Hepatocyte (in vitro differentiated cells): ENCODE measurements around the gene ADAMTS2. TPM values are rescaled to one million over a fixed set of nuclear protein-coding genes. Genes with fewer than 3 reads are reported as not detected.

Experiments used
- DNase-seq: peaks from one replicate; pipeline ENCODE4 v3.0.0-alpha.2; 2016; ENCODE audit warnings: low spot score
- H2AFZ ChIP-seq: fragments of 200-600 bp; sonication (generic); 2 replicates; pipeline ENCODE4 v1.6.0; 2016; ENCODE audit warnings: antibody characterized with exemption, mild to moderate bottlenecking
- H3K27ac ChIP-seq: fragments of 200-600 bp; sonication (generic); 2 replicates; pipeline ENCODE4 v1.5.1; 2016; ENCODE audit warnings: mild to moderate bottlenecking
- H3K27me3 ChIP-seq: fragments of 200-600 bp; sonication (generic); 2 replicates; pipeline ENCODE4 v1.6.1; 2016
- H3K36me3 ChIP-seq: fragments of 200-600 bp; sonication (generic); replicated peaks from 2 replicates; pipeline ENCODE4 v1.5.1; 2016; ENCODE audit warnings: low read depth; ENCODE audit not compliant: insufficient read depth
- H3K4me1 ChIP-seq: fragments of 200-600 bp; sonication (generic); 2 replicates; pipeline ENCODE4 v1.5.1; 2016; ENCODE audit warnings: mild to moderate bottlenecking, moderate library complexity; ENCODE audit not compliant: insufficient read depth
- H3K4me2 ChIP-seq: fragments of 200-600 bp; sonication (generic); 2 replicates; pipeline ENCODE4 v1.6.0; 2016
- H3K4me3 ChIP-seq: fragments of 200-600 bp; sonication (generic); 2 replicates; pipeline ENCODE4 v1.5.1; 2016; ENCODE audit warnings: mild to moderate bottlenecking
- H3K79me2 ChIP-seq: fragments of 200-600 bp; sonication (generic); 2 replicates; pipeline ENCODE4 v1.6.0; 2017; ENCODE audit warnings: mild to moderate bottlenecking
- H3K9me2 ChIP-seq: fragments of 200-600 bp; sonication (generic); replicated peaks from 2 replicates; pipeline ENCODE4 v1.6.0; 2017; ENCODE audit warnings: mild to moderate bottlenecking; ENCODE audit not compliant: insufficient read depth
- H3K9me3 ChIP-seq: fragments of 200-600 bp; sonication (generic); 2 replicates; pipeline ENCODE4 v1.5.1; 2016; ENCODE audit warnings: low read depth, mild to moderate bottlenecking
- H4K20me1 ChIP-seq: fragments of 200-600 bp; sonication (generic); 2 replicates; pipeline ENCODE4 v1.6.0; 2016; ENCODE audit warnings: mild to moderate bottlenecking; ENCODE audit not compliant: insufficient read depth, poor library complexity, severe bottlenecking
- EZH2 ChIP-seq: fragments of 200-600 bp; sonication (generic); IDR thresholded peaks from 2 replicates; pipeline ENCODE4 v1.6.1; 2016; ENCODE audit warnings: antibody characterized with exemption, mild to moderate bottlenecking, borderline replicate concordance
- EZH2phosphoT487 ChIP-seq: fragments of 200-600 bp; sonication (generic); IDR thresholded peaks from one replicate; pipeline ENCODE4 v1.6.1; 2018; ENCODE audit warnings: antibody characterized with exemption, mild to moderate bottlenecking, low read depth, moderate library complexity; ENCODE audit not compliant: unreplicated experiment, severe bottlenecking
- WGBS: methylation state at CpG from one replicate; pipeline ENCODE4 v1.1.6; 2016; ENCODE audit warnings: low lambda C conversion rate; ENCODE audit errors: missing lambda C conversion rate; 5-methylcytosine and 5-hydroxymethylcytosine counted together
- polyA plus RNA-seq: library from polyadenylated mRNA; unstranded; fragments of >200 nt; fragmentation: Nextera tagmentation; extraction: Ambion mirVana; gene quantifications from 2 replicates; pipeline ENCODE4 v1.2.1, GENCODE V29; 2016
- total RNA-seq: library from RNA; depleted of rRNA; stranded (reverse); fragments of >200 nt; gene quantifications from 2 replicates; pipeline ENCODE4 v1.2.3, GENCODE V29; 2014
- TF ChIP-seq, protein P1 (sequence below): fragments of 200-600 bp; sonication (generic); IDR thresholded peaks from 2 replicates; pipeline ENCODE4 v1.5.1; 2016; ENCODE audit warnings: antibody characterized with exemption, mild to moderate bottlenecking; ENCODE audit not compliant: poor library complexity

The ADAMTS2 gene
- total and polyA plus RNA-seq, 2 experiments from 2014 or later = 55.4 to 78.8 TPM

DNA sequence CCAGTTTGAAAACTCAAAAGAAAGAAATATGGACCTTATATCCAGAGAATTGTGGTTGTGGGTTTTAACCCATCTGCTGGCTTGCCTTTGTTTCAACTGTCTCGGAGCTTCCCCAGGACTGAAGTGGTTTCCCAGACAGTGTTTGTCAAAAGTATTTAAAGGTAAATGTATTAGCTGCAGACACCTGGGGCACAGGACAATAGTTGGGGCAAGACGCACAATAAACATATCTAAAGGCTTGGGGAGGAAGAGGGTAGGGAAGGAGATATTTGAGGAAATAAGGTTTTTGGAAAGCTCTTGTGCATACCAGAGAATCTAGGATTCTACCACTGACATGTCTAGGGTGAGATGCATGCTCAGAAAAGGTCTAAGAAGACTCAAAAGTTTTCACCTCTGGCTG lies 99.0 kb downstream of the ADAMTS2 start:
- WGBS = 97% methylated on average over 2 of the region's 2 CpGs
- no peak for DNase-seq
- H3K27me3 ChIP-seq = no peaks in the 10 kb centered on the region
- H3K9me2 ChIP-seq = no peaks in the 10 kb centered on the region
- H3K9me3 ChIP-seq = peaks cover 8% of the 10 kb centered on the region
- no peak overlapping the region for H2AFZ ChIP-seq
- no peak overlapping the region for H3K4me3 ChIP-seq
- H3K4me1 ChIP-seq = peaks cover 3% of the 10 kb centered on the region
- no peaks in the 10 kb centered on the region for H3K36me3 ChIP-seq
- no peak overlapping the region for H3K4me2 ChIP-seq
- TF ChIP-seq, protein P1, sequence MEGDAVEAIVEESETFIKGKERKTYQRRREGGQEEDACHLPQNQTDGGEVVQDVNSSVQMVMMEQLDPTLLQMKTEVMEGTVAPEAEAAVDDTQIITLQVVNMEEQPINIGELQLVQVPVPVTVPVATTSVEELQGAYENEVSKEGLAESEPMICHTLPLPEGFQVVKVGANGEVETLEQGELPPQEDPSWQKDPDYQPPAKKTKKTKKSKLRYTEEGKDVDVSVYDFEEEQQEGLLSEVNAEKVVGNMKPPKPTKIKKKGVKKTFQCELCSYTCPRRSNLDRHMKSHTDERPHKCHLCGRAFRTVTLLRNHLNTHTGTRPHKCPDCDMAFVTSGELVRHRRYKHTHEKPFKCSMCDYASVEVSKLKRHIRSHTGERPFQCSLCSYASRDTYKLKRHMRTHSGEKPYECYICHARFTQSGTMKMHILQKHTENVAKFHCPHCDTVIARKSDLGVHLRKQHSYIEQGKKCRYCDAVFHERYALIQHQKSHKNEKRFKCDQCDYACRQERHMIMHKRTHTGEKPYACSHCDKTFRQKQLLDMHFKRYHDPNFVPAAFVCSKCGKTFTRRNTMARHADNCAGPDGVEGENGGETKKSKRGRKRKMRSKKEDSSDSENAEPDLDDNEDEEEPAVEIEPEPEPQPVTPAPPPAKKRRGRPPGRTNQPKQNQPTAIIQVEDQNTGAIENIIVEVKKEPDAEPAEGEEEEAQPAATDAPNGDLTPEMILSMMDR = no peak
- TF ChIP-seq EZH2phosphoT487 (no peak), EZH2 (no peak)
- peaks cover 4% of the 10 kb centered on the region for H4K20me1 ChIP-seq
- H3K79me2 ChIP-seq = peaks cover 7% of the 10 kb centered on the region
- no peak overlapping the region for H3K27ac ChIP-seq

DNA sequence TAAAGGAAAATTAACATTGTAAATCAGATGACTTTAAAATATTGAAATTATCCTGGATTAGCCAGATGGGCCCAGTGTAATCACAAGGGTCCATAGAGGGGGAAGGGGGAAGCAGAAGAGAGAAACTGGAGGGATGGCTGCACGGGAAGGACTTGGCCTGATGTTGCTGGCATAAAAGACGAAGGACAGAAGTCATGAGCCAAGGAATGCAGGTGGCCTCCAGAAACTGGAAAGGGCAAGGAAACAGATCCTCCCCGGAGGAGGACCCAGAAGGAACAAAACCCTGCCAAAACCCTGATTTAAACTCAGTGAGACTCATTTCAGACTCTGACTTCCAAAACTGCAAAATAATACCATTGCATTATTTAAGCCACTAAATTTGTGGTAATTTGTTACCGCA lies 100.2 kb downstream of the ADAMTS2 start:
- H3K36me3 ChIP-seq = no peaks in the 10 kb centered on the region
- no peak overlapping the region for H3K27ac ChIP-seq
- H3K4me1 ChIP-seq = peaks cover 3% of the 10 kb centered on the region
- no peak overlapping the region for H3K4me3 ChIP-seq
- no peak overlapping the region for H3K4me2 ChIP-seq
- TF ChIP-seq, protein P1 = no peak
- TF ChIP-seq EZH2 (no peak), EZH2phosphoT487 (no peak)
- H2AFZ ChIP-seq = no peak overlapping the region
- peaks cover 8% of the 10 kb centered on the region for H3K9me3 ChIP-seq
- H4K20me1 ChIP-seq = peaks cover 4% of the 10 kb centered on the region
- WGBS = 92% methylated on average over 4 of the region's 4 CpGs
- H3K79me2 ChIP-seq = peaks cover 7% of the 10 kb centered on the region
- no peak for DNase-seq
- H3K27me3 ChIP-seq = no peaks in the 10 kb centered on the region
- no peaks in the 10 kb centered on the region for H3K9me2 ChIP-seq

DNA sequence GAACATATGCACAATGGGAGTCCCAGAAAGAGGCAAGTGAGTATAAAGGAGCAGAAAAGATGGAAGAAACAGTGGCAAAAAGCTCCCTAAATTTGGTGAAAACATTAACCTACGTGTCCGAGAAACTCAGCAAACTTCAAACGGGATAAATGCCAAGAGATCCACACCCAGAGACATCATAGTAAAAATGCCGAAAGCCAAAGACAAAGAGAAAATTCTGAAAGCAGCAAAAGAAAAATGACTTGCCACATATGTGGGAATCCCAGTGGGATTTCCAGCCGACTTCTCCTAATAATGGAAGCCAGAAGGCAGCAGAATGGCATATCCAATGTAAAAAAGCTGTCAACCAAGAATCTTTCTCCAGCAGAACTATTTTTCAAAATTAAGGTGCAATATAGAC lies 101.2 kb downstream of the ADAMTS2 start:
- H3K4me1 ChIP-seq = peaks cover 3% of the 10 kb centered on the region
- H3K36me3 ChIP-seq = no peaks in the 10 kb centered on the region
- no peak for DNase-seq
- 71% methylated on average over 5 of the region's 5 CpGs for WGBS
- H3K4me2 ChIP-seq = no peak overlapping the region
- peaks cover 8% of the 10 kb centered on the region for H3K9me3 ChIP-seq
- H3K27me3 ChIP-seq = no peaks in the 10 kb centered on the region
- H3K4me3 ChIP-seq = no peak overlapping the region
- H3K9me2 ChIP-seq = no peaks in the 10 kb centered on the region
- no peak overlapping the region for H2AFZ ChIP-seq
- no peak overlapping the region for H3K27ac ChIP-seq
- TF ChIP-seq EZH2 = no peak
- TF ChIP-seq, protein P1 = no peak
- peaks cover 7% of the 10 kb centered on the region for H3K79me2 ChIP-seq
- peaks cover 4% of the 10 kb centered on the region for H4K20me1 ChIP-seq

DNA sequence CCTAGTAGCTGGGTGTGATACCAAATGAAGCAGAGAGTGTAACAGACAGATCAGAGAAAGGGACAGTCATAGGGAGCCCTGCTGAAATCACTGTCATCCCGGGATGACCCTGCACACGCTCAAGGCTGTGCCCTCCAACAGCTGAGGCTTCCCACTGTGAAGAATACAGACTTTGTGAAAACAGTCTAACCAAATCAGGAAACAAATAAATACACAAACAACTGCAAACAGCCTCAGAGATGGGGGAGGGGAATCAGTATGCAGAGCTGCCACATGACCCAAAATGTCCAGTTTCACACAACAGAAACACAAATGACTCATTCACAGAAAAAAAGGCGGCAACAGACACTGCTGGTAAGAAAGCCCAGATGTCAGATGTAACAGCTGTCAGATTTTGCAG lies 101.9 kb downstream of the ADAMTS2 start:
- peaks cover 4% of the 10 kb centered on the region for H4K20me1 ChIP-seq
- TF ChIP-seq, protein P1 = no peak
- no peak for TF ChIP-seq EZH2
- TF ChIP-seq EZH2phosphoT487 = no peak
- H3K27ac ChIP-seq = no peak overlapping the region
- H3K36me3 ChIP-seq = no peaks in the 10 kb centered on the region
- no peaks in the 10 kb centered on the region for H3K27me3 ChIP-seq
- H3K79me2 ChIP-seq = peaks cover 7% of the 10 kb centered on the region
- WGBS = 39% methylated on average over 3 of the region's 3 CpGs
- peak; percentile 46 for DNase-seq
- H3K9me3 ChIP-seq = peaks cover 8% of the 10 kb centered on the region
- H3K9me2 ChIP-seq = no peaks in the 10 kb centered on the region
- peaks cover 3% of the 10 kb centered on the region for H3K4me1 ChIP-seq
- no peak overlapping the region for H3K4me3 ChIP-seq
- no peak overlapping the region for H3K4me2 ChIP-seq
- H2AFZ ChIP-seq = no peak overlapping the region
